ENCODE data around the gene CFAP210.
"Not testable (repeated sequence)": the region's sequence is repeated elsewhere in the genome, so short reads cannot be mapped to it uniquely, and the experiment has no call there.

The CFAP210 gene

DNA sequence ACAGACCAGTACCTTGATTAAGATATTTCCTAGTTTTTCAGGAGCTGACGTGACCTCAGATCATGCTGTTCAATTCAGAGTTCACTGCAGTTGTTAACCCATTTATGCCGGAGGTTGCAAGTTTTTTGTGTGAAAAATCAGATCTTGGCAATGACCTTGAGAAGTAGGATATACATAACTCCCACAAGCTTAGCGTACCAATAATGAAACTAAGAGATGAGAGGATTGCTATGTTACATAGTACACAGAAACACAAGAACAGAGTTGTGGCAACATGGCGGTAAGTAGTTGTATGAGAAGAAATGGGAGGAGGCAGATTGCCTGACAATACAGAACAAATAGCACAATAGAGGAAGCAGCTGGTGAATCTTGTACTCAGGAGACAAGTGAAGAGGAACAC is 71.0 kb downstream of the CFAP210 start:
- peaks cover 56% of the 10 kb centered on the region for H3K36me3 ChIP-seq (ENCODE audit: control insufficient read depth, insufficient read depth, low read length)
- no peaks in the 10 kb centered on the region for H3K4me1 ChIP-seq (ENCODE audit: control insufficient read depth, insufficient read depth, low read length, poor library complexity, severe bottlenecking)
- H3K9me3 ChIP-seq (ENCODE audit: control insufficient read depth, low read length): no peaks in the 10 kb centered on the region
- 93 to 100% methylated on average over 2 to 3 of the region's 4 CpGs for WGBS, 2 experiments (ENCODE audit: insufficient coverage in 2 of 2)
- H3K27ac ChIP-seq (ENCODE audit: low read depth, low read length, severe bottlenecking): no peak overlapping the region
- H3K4me3 ChIP-seq (ENCODE audit: extremely low read depth, insufficient read depth, low read length, poor library complexity, severe bottlenecking): no peak overlapping the region

- H3K36me3 ChIP-seq (ENCODE audit: control insufficient read depth, insufficient read depth, low read length): peaks cover 50% of the 10 kb centered on the region
- no peak overlapping the region for H3K4me3 ChIP-seq (ENCODE audit: extremely low read depth, insufficient read depth, low read length, poor library complexity, severe bottlenecking)
- H3K27ac ChIP-seq (ENCODE audit: low read depth, low read length, severe bottlenecking): no peak overlapping the region
- no peaks in the 10 kb centered on the region for H3K9me3 ChIP-seq (ENCODE audit: control insufficient read depth, low read length)
- WGBS, 2 experiments (ENCODE audit: insufficient coverage in 2 of 2): no CpG with 5 or more reads among the region's 1 CpG
- no peaks in the 10 kb centered on the region for H3K4me1 ChIP-seq (ENCODE audit: control insufficient read depth, insufficient read depth, low read length, poor library complexity, severe bottlenecking)
These were observed 73.7 kb downstream of the CFAP210 start for GRCh38 chr2:169620509-169620908.

GRCh38 chr2:169619946-169620345 is 74.3 kb downstream of the CFAP210 start:
- no peak overlapping the region for H3K27ac ChIP-seq (ENCODE audit: low read depth, low read length, severe bottlenecking)
- H3K4me3 ChIP-seq (ENCODE audit: extremely low read depth, insufficient read depth, low read length, poor library complexity, severe bottlenecking): no peak overlapping the region
- no peaks in the 10 kb centered on the region for H3K9me3 ChIP-seq (ENCODE audit: control insufficient read depth, low read length)
- H3K36me3 ChIP-seq (ENCODE audit: control insufficient read depth, insufficient read depth, low read length): peaks cover 56% of the 10 kb centered on the region
- no CpG with 5 or more reads among the region's 3 CpGs for WGBS, 2 experiments (ENCODE audit: insufficient coverage in 2 of 2)
- H3K4me1 ChIP-seq (ENCODE audit: control insufficient read depth, insufficient read depth, low read length, poor library complexity, severe bottlenecking): no peaks in the 10 kb centered on the region

DNA sequence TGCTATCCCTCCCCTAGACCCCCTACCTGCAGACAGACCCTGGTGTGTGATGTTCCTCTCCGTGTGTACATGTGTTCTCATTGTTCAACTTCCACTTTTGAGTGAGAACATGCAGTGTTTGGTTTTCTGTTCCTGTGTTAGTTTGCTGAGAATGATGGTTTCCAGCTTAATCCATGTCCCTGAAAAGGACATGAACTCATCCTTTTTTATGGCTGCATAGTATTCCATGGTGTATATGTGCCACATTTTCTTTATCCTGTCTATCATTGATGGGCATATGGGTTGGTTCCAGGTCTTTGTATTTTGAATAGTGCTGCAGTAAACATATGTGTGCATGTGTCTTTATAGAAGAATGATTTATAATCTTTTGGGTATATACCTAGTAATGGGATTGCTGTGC is 78.2 kb downstream of the CFAP210 start:
- 100% methylated on average over 1 of the region's 1 CpG; no CpG with 5 or more reads in 1 of the 2 experiments for WGBS, 2 experiments (ENCODE audit: insufficient coverage in 2 of 2)
- not testable (repeated sequence) for H3K4me1 ChIP-seq (ENCODE audit: control insufficient read depth, insufficient read depth, low read length, poor library complexity, severe bottlenecking); H3K27ac ChIP-seq (ENCODE audit: low read depth, low read length, severe bottlenecking); H3K9me3 ChIP-seq (ENCODE audit: control insufficient read depth, low read length); H3K4me3 ChIP-seq (ENCODE audit: extremely low read depth, insufficient read depth, low read length, poor library complexity, severe bottlenecking)
- H3K36me3 ChIP-seq (ENCODE audit: control insufficient read depth, insufficient read depth, low read length): peaks cover 59% of the 10 kb centered on the region

DNA sequence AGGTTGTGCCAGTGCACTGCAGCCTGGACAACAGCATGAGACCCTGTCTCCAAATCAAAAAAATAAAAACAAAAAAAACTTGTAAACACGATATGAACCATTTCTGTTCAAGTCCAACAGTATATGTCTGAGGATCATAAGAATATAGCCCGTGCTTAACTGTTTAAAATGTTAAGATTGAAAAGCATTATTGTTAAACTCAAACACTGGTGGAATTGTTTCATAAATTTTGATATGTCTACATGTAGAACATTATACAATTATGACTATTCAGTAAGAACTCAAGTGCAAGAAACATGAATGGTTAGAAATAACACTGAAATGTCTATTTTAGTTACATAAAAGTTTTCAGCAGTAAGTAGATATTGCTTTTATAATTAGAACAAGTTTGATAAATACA is 80.3 kb downstream of the CFAP210 start:
- no peaks in the 10 kb centered on the region for H3K4me1 ChIP-seq (ENCODE audit: control insufficient read depth, insufficient read depth, low read length, poor library complexity, severe bottlenecking)
- H3K9me3 ChIP-seq (ENCODE audit: control insufficient read depth, low read length): peaks cover 4% of the 10 kb centered on the region
- no peak overlapping the region for H3K27ac ChIP-seq (ENCODE audit: low read depth, low read length, severe bottlenecking)
- H3K4me3 ChIP-seq (ENCODE audit: extremely low read depth, insufficient read depth, low read length, poor library complexity, severe bottlenecking): no peak overlapping the region
- peaks cover 73% of the 10 kb centered on the region for H3K36me3 ChIP-seq (ENCODE audit: control insufficient read depth, insufficient read depth, low read length)
- 100% methylated on average over 1 of the region's 2 CpGs; no CpG with 5 or more reads in 1 of the 2 experiments for WGBS, 2 experiments (ENCODE audit: insufficient coverage in 2 of 2)

DNA sequence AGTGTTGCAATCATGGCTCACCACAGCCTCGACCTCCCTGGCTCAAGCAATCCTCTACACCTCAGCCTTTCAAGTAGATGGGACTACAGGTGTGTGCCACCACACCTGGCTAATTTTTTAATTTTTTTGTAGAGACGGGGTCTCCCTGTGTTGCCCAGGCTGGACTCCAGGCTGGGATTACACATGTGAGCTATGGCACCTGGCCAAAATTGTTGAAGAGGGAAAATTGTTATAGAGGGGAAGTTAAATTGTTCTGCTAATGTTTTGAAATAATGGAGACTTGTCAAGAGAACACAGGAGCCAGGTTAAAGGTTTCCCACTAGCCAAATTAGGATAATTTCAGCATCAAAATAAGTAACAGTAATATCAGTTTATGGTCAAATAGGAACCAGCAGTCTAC is 84.9 kb downstream of the CFAP210 start:
- H3K9me3 ChIP-seq (ENCODE audit: control insufficient read depth, low read length): peaks cover 4% of the 10 kb centered on the region
- H3K4me3 ChIP-seq (ENCODE audit: extremely low read depth, insufficient read depth, low read length, poor library complexity, severe bottlenecking): no peak overlapping the region
- no peak overlapping the region for H3K27ac ChIP-seq (ENCODE audit: low read depth, low read length, severe bottlenecking)
- peaks cover 83% of the 10 kb centered on the region for H3K36me3 ChIP-seq (ENCODE audit: control insufficient read depth, insufficient read depth, low read length)
- H3K4me1 ChIP-seq (ENCODE audit: control insufficient read depth, insufficient read depth, low read length, poor library complexity, severe bottlenecking): no peaks in the 10 kb centered on the region
- WGBS, 2 experiments (ENCODE audit: insufficient coverage in 2 of 2): 100% methylated on average over 1 of the region's 2 CpGs

GRCh38 chr2:169599568-169599967 is 94.6 kb downstream of the CFAP210 start:
- Histone ChIP-seq H3K36me3 (ENCODE audit: control insufficient read depth, insufficient read depth, low read length) (peaks cover 15% of the 10 kb centered on the region), H3K4me3 (ENCODE audit: extremely low read depth, insufficient read depth, low read length, poor library complexity, severe bottlenecking) (no peak overlapping the region), H3K27ac (ENCODE audit: low read depth, low read length, severe bottlenecking) (no peak overlapping the region), H3K9me3 (ENCODE audit: control insufficient read depth, low read length) (no peaks in the 10 kb centered on the region), H3K4me1 (ENCODE audit: control insufficient read depth, insufficient read depth, low read length, poor library complexity, severe bottlenecking) (no peaks in the 10 kb centered on the region)

DNA sequence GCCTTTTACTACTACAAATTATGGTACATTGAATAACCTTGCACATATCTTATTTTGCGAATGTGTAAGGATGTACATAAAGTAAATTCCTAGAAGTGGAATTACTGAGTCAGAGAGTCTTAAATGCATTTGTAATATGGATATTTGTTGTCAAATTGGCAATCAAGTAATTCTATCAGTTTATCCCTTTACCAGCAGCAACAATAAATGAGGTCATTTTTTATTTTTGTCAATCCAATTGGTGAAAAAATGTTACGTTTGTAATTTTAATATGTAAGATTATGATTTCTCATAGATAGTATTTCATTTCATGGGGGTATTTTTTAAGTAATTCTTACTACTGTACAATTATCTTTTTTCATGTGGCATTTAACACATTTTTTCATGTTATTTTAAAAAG is 95.2 kb downstream of the CFAP210 start:
- Histone ChIP-seq H3K4me3 (ENCODE audit: extremely low read depth, insufficient read depth, low read length, poor library complexity, severe bottlenecking) (no peak overlapping the region), H3K4me1 (ENCODE audit: control insufficient read depth, insufficient read depth, low read length, poor library complexity, severe bottlenecking) (no peaks in the 10 kb centered on the region), H3K36me3 (ENCODE audit: control insufficient read depth, insufficient read depth, low read length) (peaks cover 10% of the 10 kb centered on the region), H3K27ac (ENCODE audit: low read depth, low read length, severe bottlenecking) (no peak overlapping the region), H3K9me3 (ENCODE audit: control insufficient read depth, low read length) (no peaks in the 10 kb centered on the region)
- no CpG with 5 or more reads among the region's 2 CpGs for WGBS, 2 experiments (ENCODE audit: insufficient coverage in 2 of 2)

DNA sequence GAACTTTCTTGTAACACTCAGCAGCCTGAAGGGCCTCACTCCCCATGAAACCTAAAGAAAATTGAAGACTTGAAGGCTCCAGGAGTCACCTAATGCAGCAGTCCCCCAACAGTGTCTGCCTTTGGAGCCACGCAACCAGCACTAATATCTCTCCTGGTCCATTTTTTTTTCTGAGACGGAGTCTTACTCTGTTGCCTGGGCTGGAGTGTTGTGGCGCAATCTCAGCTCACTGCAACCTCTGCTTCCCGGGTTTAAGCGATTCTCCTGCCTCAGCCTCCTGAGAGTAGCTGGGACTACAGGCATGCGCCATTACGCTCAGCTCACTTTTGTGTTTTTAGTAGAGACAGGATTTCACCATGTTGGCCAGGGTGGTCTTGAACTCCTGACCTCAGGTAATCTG is 97.7 kb downstream of the CFAP210 start:
- not testable (repeated sequence) for H3K27ac ChIP-seq (ENCODE audit: low read depth, low read length, severe bottlenecking); H3K9me3 ChIP-seq (ENCODE audit: control insufficient read depth, low read length); H3K36me3 ChIP-seq (ENCODE audit: control insufficient read depth, insufficient read depth, low read length); H3K4me3 ChIP-seq (ENCODE audit: extremely low read depth, insufficient read depth, low read length, poor library complexity, severe bottlenecking); H3K4me1 ChIP-seq (ENCODE audit: control insufficient read depth, insufficient read depth, low read length, poor library complexity, severe bottlenecking)
- WGBS, 2 experiments (ENCODE audit: insufficient coverage in 2 of 2): 92 to 100% methylated on average over 6 of the region's 7 CpGs

Measured in mesodermal cell (in vitro differentiated cells).